ENCODE data around the gene BRWD1. TPM values are rescaled to one million over a fixed set of nuclear protein-coding genes. Genes with fewer than 3 reads are reported as not detected.

The BRWD1 gene
- total and polyA plus RNA-seq, 2 of the 13 experiments (the other 11 are each of a cell fraction or from before 2014, with no cell fraction given) = 13.9 to 28.0 TPM

GRCh38 chr21:39312112-39313041 lies 1.1 kb downstream of the BRWD1 start (continued):
- TF ChIP-seq RNF219 (CRISPR knock-in tag; IDR thresholded peaks at IDR 0.05) = no peak
- TF ChIP-seq PHF21A (CRISPR knock-in tag; IDR thresholded peaks at IDR 0.05) = peak; percentile 53
- no peak for TF ChIP-seq NCOA2 (CRISPR knock-in tag; IDR thresholded peaks at IDR 0.05)
- peak; percentile 58; the same call in 1 of the 2 replicates for TF ChIP-seq TBX3 (IDR thresholded peaks at IDR 0.05; ENCODE audit: borderline replicate concordance)
- TF ChIP-seq MAZ (IDR thresholded peaks at IDR 0.05; ENCODE audit: borderline replicate concordance, low read depth, low read length) = peak; percentile 94
- 0 out of 2 replicates have a peak, but pooled peaks have one; percentile 42 for TF ChIP-seq MAZ (CRISPR knock-in tag; IDR thresholded peaks at IDR 0.05; ENCODE audit: low read depth)
- TF ChIP-seq, protein P1, sequence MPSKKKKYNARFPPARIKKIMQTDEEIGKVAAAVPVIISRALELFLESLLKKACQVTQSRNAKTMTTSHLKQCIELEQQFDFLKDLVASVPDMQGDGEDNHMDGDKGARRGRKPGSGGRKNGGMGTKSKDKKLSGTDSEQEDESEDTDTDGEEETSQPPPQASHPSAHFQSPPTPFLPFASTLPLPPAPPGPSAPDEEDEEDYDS (CRISPR knock-in tag; IDR thresholded peaks at IDR 0.05) = peak; percentile 71; the same call in 1 of the 2 replicates
- TF ChIP-seq ATF3 (CRISPR knock-in tag; IDR thresholded peaks at IDR 0.05) = no peak
- TF ChIP-seq, protein P2, sequence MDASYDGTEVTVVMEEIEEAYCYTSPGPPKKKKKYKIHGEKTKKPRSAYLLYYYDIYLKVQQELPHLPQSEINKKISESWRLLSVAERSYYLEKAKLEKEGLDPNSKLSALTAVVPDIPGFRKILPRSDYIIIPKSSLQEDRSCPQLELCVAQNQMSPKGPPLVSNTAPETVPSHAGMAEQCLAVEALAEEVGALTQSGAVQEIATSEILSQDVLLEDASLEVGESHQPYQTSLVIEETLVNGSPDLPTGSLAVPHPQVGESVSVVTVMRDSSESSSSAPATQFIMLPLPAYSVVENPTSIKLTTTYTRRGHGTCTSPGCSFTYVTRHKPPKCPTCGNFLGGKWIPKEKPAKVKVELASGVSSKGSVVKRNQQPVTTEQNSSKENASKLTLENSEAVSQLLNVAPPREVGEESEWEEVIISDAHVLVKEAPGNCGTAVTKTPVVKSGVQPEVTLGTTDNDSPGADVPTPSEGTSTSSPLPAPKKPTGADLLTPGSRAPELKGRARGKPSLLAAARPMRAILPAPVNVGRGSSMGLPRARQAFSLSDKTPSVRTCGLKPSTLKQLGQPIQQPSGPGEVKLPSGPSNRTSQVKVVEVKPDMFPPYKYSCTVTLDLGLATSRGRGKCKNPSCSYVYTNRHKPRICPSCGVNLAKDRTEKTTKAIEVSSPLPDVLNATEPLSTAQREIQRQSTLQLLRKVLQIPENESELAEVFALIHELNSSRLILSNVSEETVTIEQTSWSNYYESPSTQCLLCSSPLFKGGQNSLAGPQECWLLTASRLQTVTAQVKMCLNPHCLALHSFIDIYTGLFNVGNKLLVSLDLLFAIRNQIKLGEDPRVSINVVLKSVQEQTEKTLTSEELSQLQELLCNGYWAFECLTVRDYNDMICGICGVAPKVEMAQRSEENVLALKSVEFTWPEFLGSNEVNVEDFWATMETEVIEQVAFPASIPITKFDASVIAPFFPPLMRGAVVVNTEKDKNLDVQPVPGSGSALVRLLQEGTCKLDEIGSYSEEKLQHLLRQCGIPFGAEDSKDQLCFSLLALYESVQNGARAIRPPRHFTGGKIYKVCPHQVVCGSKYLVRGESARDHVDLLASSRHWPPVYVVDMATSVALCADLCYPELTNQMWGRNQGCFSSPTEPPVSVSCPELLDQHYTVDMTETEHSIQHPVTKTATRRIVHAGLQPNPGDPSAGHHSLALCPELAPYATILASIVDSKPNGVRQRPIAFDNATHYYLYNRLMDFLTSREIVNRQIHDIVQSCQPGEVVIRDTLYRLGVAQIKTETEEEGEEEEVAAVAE (CRISPR knock-in tag; IDR thresholded peaks at IDR 0.05; ENCODE audit: borderline replicate concordance) = peak; percentile 77; the same call in 1 of the 2 replicates
- TF ChIP-seq YEATS2 (CRISPR knock-in tag; IDR thresholded peaks at IDR 0.05; ENCODE audit: borderline replicate concordance) = 0 out of 2 replicates have a peak, but pooled peaks have one; percentile 40
- no peak for TF ChIP-seq NKX3-1 (CRISPR knock-in tag; IDR thresholded peaks at IDR 0.05)
- TF ChIP-seq TEAD3 (CRISPR knock-in tag; optimal IDR thresholded peaks at IDR 0.05; ENCODE audit: borderline replicate concordance) = no peak
- TF ChIP-seq, protein P3, sequence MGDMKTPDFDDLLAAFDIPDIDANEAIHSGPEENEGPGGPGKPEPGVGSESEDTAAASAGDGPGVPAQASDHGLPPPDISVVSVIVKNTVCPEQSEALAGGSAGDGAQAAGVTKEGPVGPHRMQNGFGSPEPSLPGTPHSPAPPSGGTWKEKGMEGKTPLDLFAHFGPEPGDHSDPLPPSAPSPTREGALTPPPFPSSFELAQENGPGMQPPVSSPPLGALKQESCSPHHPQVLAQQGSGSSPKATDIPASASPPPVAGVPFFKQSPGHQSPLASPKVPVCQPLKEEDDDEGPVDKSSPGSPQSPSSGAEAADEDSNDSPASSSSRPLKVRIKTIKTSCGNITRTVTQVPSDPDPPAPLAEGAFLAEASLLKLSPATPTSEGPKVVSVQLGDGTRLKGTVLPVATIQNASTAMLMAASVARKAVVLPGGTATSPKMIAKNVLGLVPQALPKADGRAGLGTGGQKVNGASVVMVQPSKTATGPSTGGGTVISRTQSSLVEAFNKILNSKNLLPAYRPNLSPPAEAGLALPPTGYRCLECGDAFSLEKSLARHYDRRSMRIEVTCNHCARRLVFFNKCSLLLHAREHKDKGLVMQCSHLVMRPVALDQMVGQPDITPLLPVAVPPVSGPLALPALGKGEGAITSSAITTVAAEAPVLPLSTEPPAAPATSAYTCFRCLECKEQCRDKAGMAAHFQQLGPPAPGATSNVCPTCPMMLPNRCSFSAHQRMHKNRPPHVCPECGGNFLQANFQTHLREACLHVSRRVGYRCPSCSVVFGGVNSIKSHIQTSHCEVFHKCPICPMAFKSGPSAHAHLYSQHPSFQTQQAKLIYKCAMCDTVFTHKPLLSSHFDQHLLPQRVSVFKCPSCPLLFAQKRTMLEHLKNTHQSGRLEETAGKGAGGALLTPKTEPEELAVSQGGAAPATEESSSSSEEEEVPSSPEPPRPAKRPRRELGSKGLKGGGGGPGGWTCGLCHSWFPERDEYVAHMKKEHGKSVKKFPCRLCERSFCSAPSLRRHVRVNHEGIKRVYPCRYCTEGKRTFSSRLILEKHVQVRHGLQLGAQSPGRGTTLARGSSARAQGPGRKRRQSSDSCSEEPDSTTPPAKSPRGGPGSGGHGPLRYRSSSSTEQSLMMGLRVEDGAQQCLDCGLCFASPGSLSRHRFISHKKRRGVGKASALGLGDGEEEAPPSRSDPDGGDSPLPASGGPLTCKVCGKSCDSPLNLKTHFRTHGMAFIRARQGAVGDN (CRISPR knock-in tag; IDR thresholded peaks at IDR 0.05) = peak; percentile 24; the same call in 1 of the 2 replicates
